Epithelial cell of proximal tubule (primary cell): Measurements from ENCODE around the gene CLEC2A. TPM values are rescaled to one million over a fixed set of nuclear protein-coding genes. Genes with fewer than 3 reads are reported as not detected.

Experiments
- DNase-seq: peaks from one replicate; pipeline ENCODE4 v3.0.0-alpha.2; 2011; ENCODE audit warnings: low read depth
- H3K4me3 ChIP-seq: 2 replicates; pipeline ENCODE4 v1.5.1; 2011; ENCODE audit warnings: low read depth, mild to moderate bottlenecking, low read length
- total RNA-seq: library from RNA; depleted of rRNA; stranded (reverse); fragments of >200 nt; gene quantifications from 2 replicates; pipeline ENCODE4 v1.2.3, GENCODE V29; 2015
- TF ChIP-seq, protein P1 (sequence below): conservative IDR thresholded peaks from 2 replicates; pipeline ENCODE4 v1.5.1; 2012; ENCODE audit warnings: low read depth, mild to moderate bottlenecking, low read length

Gene CLEC2A
- total RNA-seq, 1 donor from 2014 or later, result not detected

DNA sequence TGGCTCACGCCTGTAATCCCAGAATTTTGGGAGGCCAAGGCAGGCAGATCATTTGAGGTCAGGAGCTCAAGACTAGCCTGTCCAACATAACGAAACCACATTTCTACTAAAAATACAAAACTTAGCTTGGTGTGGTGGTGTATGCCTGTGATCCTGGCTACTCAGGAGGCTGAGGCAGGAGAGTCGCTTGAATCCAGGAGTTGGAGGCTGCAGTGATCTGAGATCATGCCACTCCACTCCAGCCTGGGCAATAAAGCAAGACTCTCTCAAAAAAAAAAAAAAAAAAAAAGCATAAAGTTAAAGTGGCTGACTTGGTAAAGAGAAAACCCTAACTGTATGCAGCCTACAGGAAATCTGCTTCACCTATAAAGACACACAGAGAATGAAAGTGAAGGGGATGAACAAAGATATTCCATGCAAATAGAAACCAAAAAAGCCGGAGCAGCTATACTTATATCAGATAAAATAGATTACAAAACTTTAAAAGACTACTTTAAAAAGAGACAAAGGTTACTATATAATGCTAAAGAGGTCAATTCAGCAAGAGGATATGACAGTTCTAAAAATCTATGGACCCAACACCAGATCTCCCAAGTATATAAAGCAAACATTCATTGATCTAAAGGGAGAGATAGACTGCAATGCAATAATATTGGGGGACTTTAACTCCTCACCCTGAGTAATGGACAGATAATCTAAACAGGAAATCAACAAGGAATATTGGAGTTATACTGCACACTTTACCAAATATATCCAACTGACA is 67.1 kb downstream of the CLEC2A start:
- H3K4me3 ChIP-seq, result no peak overlapping the region
- TF ChIP-seq, protein P1, sequence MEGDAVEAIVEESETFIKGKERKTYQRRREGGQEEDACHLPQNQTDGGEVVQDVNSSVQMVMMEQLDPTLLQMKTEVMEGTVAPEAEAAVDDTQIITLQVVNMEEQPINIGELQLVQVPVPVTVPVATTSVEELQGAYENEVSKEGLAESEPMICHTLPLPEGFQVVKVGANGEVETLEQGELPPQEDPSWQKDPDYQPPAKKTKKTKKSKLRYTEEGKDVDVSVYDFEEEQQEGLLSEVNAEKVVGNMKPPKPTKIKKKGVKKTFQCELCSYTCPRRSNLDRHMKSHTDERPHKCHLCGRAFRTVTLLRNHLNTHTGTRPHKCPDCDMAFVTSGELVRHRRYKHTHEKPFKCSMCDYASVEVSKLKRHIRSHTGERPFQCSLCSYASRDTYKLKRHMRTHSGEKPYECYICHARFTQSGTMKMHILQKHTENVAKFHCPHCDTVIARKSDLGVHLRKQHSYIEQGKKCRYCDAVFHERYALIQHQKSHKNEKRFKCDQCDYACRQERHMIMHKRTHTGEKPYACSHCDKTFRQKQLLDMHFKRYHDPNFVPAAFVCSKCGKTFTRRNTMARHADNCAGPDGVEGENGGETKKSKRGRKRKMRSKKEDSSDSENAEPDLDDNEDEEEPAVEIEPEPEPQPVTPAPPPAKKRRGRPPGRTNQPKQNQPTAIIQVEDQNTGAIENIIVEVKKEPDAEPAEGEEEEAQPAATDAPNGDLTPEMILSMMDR, result no peak
- DNase-seq, result no peak

Other genes with a start within 250 kb of the CLEC2A start
- gene CLECL1, start 199.3 kb downstream of the CLEC2A start, total RNA-seq, result not detected in 2 replicates
- gene CD69, start 171.5 kb downstream of the CLEC2A start, total RNA-seq, result 0.12 and 1.4 TPM in 2 replicates
- gene KLRF1, start 104.9 kb downstream of the CLEC2A start, total RNA-seq, result not detected in 2 replicates
- gene CLEC2B, start 63.0 kb downstream of the CLEC2A start, total RNA-seq, result not detected in 2 replicates
- gene KLRF2, start 50.9 kb downstream of the CLEC2A start, total RNA-seq, result not detected in 2 replicates
- gene CLEC12A, start 39.0 kb upstream of the CLEC2A start, total RNA-seq, result not detected in 2 replicates
- gene CLEC1B, start 66.8 kb upstream of the CLEC2A start, total RNA-seq, result not detected in 2 replicates
- not detected in 2 replicates for gene CLEC12B, start 78.3 kb upstream of the CLEC2A start, total RNA-seq
- gene CLEC9A, start 98.3 kb upstream of the CLEC2A start, total RNA-seq, result not detected in 2 replicates
- not detected in 2 replicates for gene CLEC1A, start 166.6 kb upstream of the CLEC2A start, total RNA-seq
- not detected in 2 replicates for gene CLEC7A, start 197.8 kb upstream of the CLEC2A start, total RNA-seq
- gene OLR1, start 239.8 kb upstream of the CLEC2A start, total RNA-seq, result not detected in 2 replicates
- gene TMEM52B, start 246.7 kb upstream of the CLEC2A start, total RNA-seq, result 0.43 TPM in 1 of 2 replicates, not detected in the other